HEK293 (cell line): ENCODE measurements around the gene PARG.

Experiments used
- BCL11A ChIP-seq: fragments of 450-650 bp; formaldehyde crosslinking; IDR thresholded peaks from 2 replicates; pipeline ENCODE4 v1.5.1; 2016; ENCODE audit warnings: low read depth, missing biosample characterization, missing genetic modification characterization
- CTCF ChIP-seq: fragments of 450-650 bp; formaldehyde crosslinking; IDR thresholded peaks from 2 replicates; pipeline ENCODE4 v1.5.1; 2016; ENCODE audit warnings: missing biosample characterization, missing genetic modification characterization
- GLI4 ChIP-seq: fragments of 450-650 bp; formaldehyde crosslinking; IDR thresholded peaks from 2 replicates; pipeline ENCODE4 v1.5.1; 2016; ENCODE audit warnings: missing biosample characterization, missing genetic modification characterization
- HOXA7 ChIP-seq: sonication (generic); formaldehyde crosslinking; IDR thresholded peaks from 2 replicates; pipeline ENCODE4 v1.8.1; 2022; ENCODE audit warnings: missing genetic modification reagents, borderline replicate concordance
- KLF16 ChIP-seq: fragments of 450-650 bp; formaldehyde crosslinking; IDR thresholded peaks from 2 replicates; pipeline ENCODE4 v1.5.1; 2017; ENCODE audit warnings: missing biosample characterization, missing genetic modification characterization
- PBX3 ChIP-seq: sonication (generic); formaldehyde crosslinking; IDR thresholded peaks from 2 replicates; pipeline ENCODE4 v1.8.1; 2022; ENCODE audit warnings: mild to moderate bottlenecking, moderate library complexity, missing genetic modification reagents
- YY1 ChIP-seq: fragments of 450-650 bp; formaldehyde crosslinking; IDR thresholded peaks from 2 replicates; pipeline ENCODE4 v1.5.1; 2018; ENCODE audit warnings: missing biosample characterization, missing genetic modification characterization
- ZNF544 ChIP-seq: fragments of 450-650 bp; formaldehyde crosslinking; IDR thresholded peaks from 2 replicates; pipeline ENCODE4 v1.5.0; 2017; ENCODE audit warnings: missing biosample characterization, missing genetic modification characterization

GRCh38 chr10:49784681-49785080, 157.1 kb downstream of the PARG start:
- TF ChIP-seq CTCF: no peak
- no peak for TF ChIP-seq BCL11A (tag by site-specific recombination)
- no peak for TF ChIP-seq YY1
- TF ChIP-seq ZNF544 (tag by site-specific recombination): no peak
- no peak for TF ChIP-seq GLI4 (tag by site-specific recombination)
- TF ChIP-seq KLF16: no peak
- TF ChIP-seq HOXA7 (CRISPR knock-in tag): no peak
- TF ChIP-seq PBX3 (CRISPR knock-in tag): no peak
